Fibroblast of lung (primary cell): ENCODE data around the gene GAS2L1. TPM values are rescaled to one million over a fixed set of nuclear protein-coding genes. Genes with fewer than 3 reads are reported as not detected.

ENCODE experiments used
- DNase-seq, 2 donors: peaks; one replicate each; pipeline versions ENCODE4 v3.0.0 to v3.0.0-alpha.2; 2010; ENCODE audit warnings: low read depth in 2 of 2
- H2AFZ ChIP-seq: 2 replicates; pipeline ENCODE4 v1.5.1; 2012; ENCODE audit warnings: low read length, control low read depth, inconsistent platforms
- H3K27ac ChIP-seq: 2 replicates; pipeline ENCODE4 v1.5.1; 2011; ENCODE audit warnings: low read length, control low read depth; ENCODE audit not compliant: insufficient read depth
- H3K27me3 ChIP-seq: 2 replicates; pipeline ENCODE4 v1.5.1; 2011; ENCODE audit warnings: mild to moderate bottlenecking, low read length; ENCODE audit not compliant: control insufficient read depth, insufficient read depth
- H3K36me3 ChIP-seq: 2 replicates; pipeline ENCODE4 v1.5.1; 2011; ENCODE audit warnings: low read length; ENCODE audit not compliant: control insufficient read depth, insufficient read depth
- H3K4me1 ChIP-seq: 2 replicates; pipeline ENCODE4 v1.5.1; 2011; ENCODE audit warnings: low read length; ENCODE audit not compliant: control insufficient read depth, insufficient read depth; ENCODE audit errors: extremely low read depth
- H3K4me2 ChIP-seq: 2 replicates; pipeline ENCODE4 v1.5.1; 2011; ENCODE audit warnings: low read length, control low read depth; ENCODE audit not compliant: insufficient read depth; ENCODE audit errors: extremely low read depth
- H3K4me3 ChIP-seq, 4 experiments: fragments of 200-600 bp in 1 of 4; sonication (generic) in 1 of 4; replicated peaks in 1 of 4; 2 replicates each; pipeline ENCODE4 v1.5.1; 2011 to 2016; ENCODE audit warnings: low read length in 4 of 4, low read depth in 3 of 4, mild to moderate bottlenecking in 3 of 4, control low read depth in 2 of 4, inconsistent platforms in 1 of 4, mixed read lengths in 1 of 4; ENCODE audit not compliant: insufficient read depth in 1 of 4; ENCODE audit errors: control extremely low read depth in 1 of 4
- H3K79me2 ChIP-seq: 2 replicates; pipeline ENCODE4 v1.5.1; 2012; ENCODE audit warnings: mild to moderate bottlenecking, low read length, inconsistent platforms; ENCODE audit not compliant: control insufficient read depth, insufficient read depth
- H3K9ac ChIP-seq: 2 replicates; pipeline ENCODE4 v1.5.1; 2011; ENCODE audit warnings: mild to moderate bottlenecking, low read length, control low read depth; ENCODE audit not compliant: insufficient read depth
- H3K9me3 ChIP-seq: 2 replicates; pipeline ENCODE4 v1.5.1; 2012; ENCODE audit warnings: low read depth, low read length; ENCODE audit not compliant: control insufficient read depth, insufficient read depth
- H4K20me1 ChIP-seq: 2 replicates; pipeline ENCODE4 v1.5.1; 2011; ENCODE audit warnings: low read length; ENCODE audit not compliant: control insufficient read depth, insufficient read depth; ENCODE audit errors: extremely low read depth
- EZH2 ChIP-seq: IDR thresholded peaks from 2 replicates; pipeline ENCODE4 v1.5.1; 2012; ENCODE audit warnings: low read length, control low read depth, mild to moderate bottlenecking; ENCODE audit errors: missing control alignments
- polyA plus RNA-seq, 2 donors: library from polyadenylated mRNA; depleted of rRNA in 1 of 2; stranded (reverse) in 1 of 2; unstranded in 1 of 2; fragments of >200 nt; gene quantifications; 2 replicates each; pipeline ENCODE4 v1.2.1, GENCODE V29; 2011 to 2012; ENCODE audit warnings: missing spikeins in 1 of 2
- total RNA-seq: library from RNA; depleted of rRNA; stranded (reverse); fragments of >200 nt; gene quantifications from 2 replicates; pipeline ENCODE4 v1.2.1, GENCODE V29; 2014
- TF ChIP-seq, protein P1 (sequence below), 2 donors: IDR thresholded peaks in 1 of 2; conservative IDR thresholded peaks in 1 of 2; 1 replicate in 1 of 2; 2 replicates in 1 of 2; pipeline ENCODE4 v1.5.1; 2011 to 2012; ENCODE audit warnings: low read length in 2 of 2, control low read depth in 1 of 2, inconsistent platforms in 1 of 2, low read depth in 1 of 2, mild to moderate bottlenecking in 1 of 2

GAS2L1 gene
- total and polyA plus RNA-seq, 2 donors (not counting 1 experiment from before 2014, with no cell fraction given), result 5.4 to 8.9 TPM

DNA sequence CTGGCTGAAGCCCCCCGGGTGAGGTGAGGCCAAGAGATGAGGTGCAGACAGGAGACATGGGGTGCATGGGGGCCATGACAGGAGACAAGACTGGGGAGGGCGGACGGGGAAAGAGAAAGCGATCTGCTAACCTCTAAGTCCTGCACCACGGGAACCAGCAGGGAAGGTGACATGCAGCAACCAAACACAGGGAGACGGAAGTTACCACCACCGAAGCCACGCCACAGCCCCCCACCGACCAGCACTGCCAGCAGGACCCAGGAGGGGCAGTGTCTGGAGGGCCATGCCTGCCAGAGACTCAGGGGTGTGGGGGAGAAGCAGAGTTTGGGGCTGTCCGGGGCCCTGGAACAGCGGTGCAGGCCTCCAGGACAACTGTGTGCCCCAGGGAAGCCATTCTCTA, 23.1 kb downstream of the GAS2L1 start:
- Histone ChIP-seq H2AFZ (no peak overlapping the region), H3K36me3 (peaks cover 12% of the 10 kb centered on the region), H3K27me3 (no peaks in the 10 kb centered on the region), H3K9me3 (no peaks in the 10 kb centered on the region), H3K9ac (no peak overlapping the region), H3K4me1 (peaks cover 8% of the 10 kb centered on the region), H3K79me2 (no peaks in the 10 kb centered on the region), H3K4me3 (no peak overlapping the region), H3K4me2 (no peak overlapping the region), H4K20me1 (no peaks in the 10 kb centered on the region), H3K27ac (no peak overlapping the region)
- TF ChIP-seq EZH2, result no peak
- TF ChIP-seq, protein P1, sequence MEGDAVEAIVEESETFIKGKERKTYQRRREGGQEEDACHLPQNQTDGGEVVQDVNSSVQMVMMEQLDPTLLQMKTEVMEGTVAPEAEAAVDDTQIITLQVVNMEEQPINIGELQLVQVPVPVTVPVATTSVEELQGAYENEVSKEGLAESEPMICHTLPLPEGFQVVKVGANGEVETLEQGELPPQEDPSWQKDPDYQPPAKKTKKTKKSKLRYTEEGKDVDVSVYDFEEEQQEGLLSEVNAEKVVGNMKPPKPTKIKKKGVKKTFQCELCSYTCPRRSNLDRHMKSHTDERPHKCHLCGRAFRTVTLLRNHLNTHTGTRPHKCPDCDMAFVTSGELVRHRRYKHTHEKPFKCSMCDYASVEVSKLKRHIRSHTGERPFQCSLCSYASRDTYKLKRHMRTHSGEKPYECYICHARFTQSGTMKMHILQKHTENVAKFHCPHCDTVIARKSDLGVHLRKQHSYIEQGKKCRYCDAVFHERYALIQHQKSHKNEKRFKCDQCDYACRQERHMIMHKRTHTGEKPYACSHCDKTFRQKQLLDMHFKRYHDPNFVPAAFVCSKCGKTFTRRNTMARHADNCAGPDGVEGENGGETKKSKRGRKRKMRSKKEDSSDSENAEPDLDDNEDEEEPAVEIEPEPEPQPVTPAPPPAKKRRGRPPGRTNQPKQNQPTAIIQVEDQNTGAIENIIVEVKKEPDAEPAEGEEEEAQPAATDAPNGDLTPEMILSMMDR (conservative IDR thresholded peaks at IDR 0.05 in 1 of 2, IDR thresholded peaks at IDR 0.05 in 1 of 2; ENCODE audit: low read depth in 1 of 2, low read length in 2 of 2), result no peak
- DNase-seq, result no peak

DNA sequence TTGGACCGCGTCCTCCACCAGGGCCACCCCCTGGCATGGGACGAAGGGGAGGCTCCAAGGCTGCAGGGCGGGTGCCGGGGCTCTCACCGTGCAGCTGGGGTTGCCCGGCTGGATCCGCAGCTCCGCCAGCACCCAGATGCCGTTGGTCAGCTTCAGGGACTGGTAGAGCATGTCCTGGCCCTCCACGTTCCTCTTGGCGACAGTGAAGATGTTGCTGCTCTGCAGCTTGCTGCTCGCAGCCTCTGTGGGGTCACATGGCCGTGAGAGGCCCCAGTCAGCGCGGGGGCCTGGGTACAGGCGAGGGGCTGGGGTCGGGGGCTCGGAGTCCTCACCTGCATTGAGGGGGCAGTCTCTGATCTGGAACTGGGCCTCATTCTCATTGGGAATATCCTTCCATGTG, 23.8 kb downstream of the GAS2L1 start:
- Histone ChIP-seq H3K4me2 (no peak overlapping the region), H3K36me3 (peaks cover 12% of the 10 kb centered on the region), H3K9ac (no peak overlapping the region), H3K27ac (no peak overlapping the region), H3K4me1 (peaks cover 8% of the 10 kb centered on the region), H2AFZ (no peak overlapping the region), H3K27me3 (no peaks in the 10 kb centered on the region), H3K9me3 (no peaks in the 10 kb centered on the region), H3K4me3 (no peak overlapping the region), H4K20me1 (no peaks in the 10 kb centered on the region), H3K79me2 (no peaks in the 10 kb centered on the region)
- no peak for DNase-seq
- TF ChIP-seq, protein P1 (conservative IDR thresholded peaks at IDR 0.05 in 1 of 2, IDR thresholded peaks at IDR 0.05 in 1 of 2; ENCODE audit: low read depth in 1 of 2, low read length in 2 of 2), result no peak
- no peak for TF ChIP-seq EZH2

DNA sequence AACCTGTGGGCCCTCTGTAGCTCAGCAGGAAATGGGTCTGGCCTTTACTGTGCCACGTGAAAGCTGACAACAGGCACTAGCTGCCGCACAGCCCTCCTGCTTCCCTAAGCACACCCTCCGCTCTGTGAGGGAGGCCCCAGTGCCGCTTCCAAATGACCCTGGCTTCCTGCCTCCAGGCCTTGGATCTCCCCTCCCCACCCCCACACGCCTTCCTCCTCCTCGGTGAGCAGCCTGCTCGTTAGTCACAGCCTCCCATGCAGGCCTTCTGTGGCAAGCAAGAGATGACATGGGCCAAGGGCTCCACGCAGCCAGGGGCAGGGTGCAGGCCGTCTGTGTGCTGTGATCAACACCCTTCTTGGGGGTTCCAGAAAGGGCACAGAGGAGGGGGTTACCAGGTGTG, 24.3 kb downstream of the GAS2L1 start:
- H3K9me3 ChIP-seq, result no peaks in the 10 kb centered on the region
- peaks cover 8% of the 10 kb centered on the region for H3K4me1 ChIP-seq
- no peak overlapping the region for H3K27ac ChIP-seq
- H4K20me1 ChIP-seq, result no peaks in the 10 kb centered on the region
- H3K9ac ChIP-seq, result no peak overlapping the region
- H3K79me2 ChIP-seq, result no peaks in the 10 kb centered on the region
- peaks cover 12% of the 10 kb centered on the region for H3K36me3 ChIP-seq
- no peak overlapping the region for H3K4me2 ChIP-seq
- H3K27me3 ChIP-seq, result no peaks in the 10 kb centered on the region
- TF ChIP-seq, protein P1 (conservative IDR thresholded peaks at IDR 0.05 in 1 of 2, IDR thresholded peaks at IDR 0.05 in 1 of 2; ENCODE audit: low read depth in 1 of 2, low read length in 2 of 2), result no peak
- TF ChIP-seq EZH2, result no peak
- H2AFZ ChIP-seq, result no peak overlapping the region
- peak; percentile 73 to 82 for DNase-seq
- no peak overlapping the region for H3K4me3 ChIP-seq
